ENCODE measurements around the gene VSTM1.

- TF ChIP-seq CTCF (IDR thresholded peaks at IDR 0.05; ENCODE audit: borderline replicate concordance, extremely low read depth, low read length, poor library complexity, severe bottlenecking) (no peak), EZH2 (IDR thresholded peaks at IDR 0.05; ENCODE audit: borderline replicate concordance, low read depth, low read length, severe bottlenecking) (no peak)
Measured at GRCh38 chr19:54021932-54022331, 41.8 kb downstream of the VSTM1 start.

All from DND-41 (cell line).